AG20443 (cell line): ENCODE measurements around the gene CCDC85C.

Source experiments
- DNase-seq: peaks from one replicate; pipeline ENCODE4 v3.0.0; 2012; ENCODE audit warnings: low spot score, mixed read lengths

CCDC85C gene

GRCh38 chr14:99522934-99523703 is 80.9 kb downstream of the CCDC85C start:
- no peak for DNase-seq

- peak; percentile 83 for DNase-seq
Measured at GRCh38 chr14:99522457-99522891, 81.5 kb downstream of the CCDC85C start.

- DNase-seq: no peak
Measured at GRCh38 chr14:99522025-99522401, 82.0 kb downstream of the CCDC85C start.

- DNase-seq: no peak
Measured at GRCh38 chr14:99521176-99522024, 82.6 kb downstream of the CCDC85C start.

- DNase-seq: no peak
Measured at GRCh38 chr14:99520571-99521081, 83.4 kb downstream of the CCDC85C start.

- no peak for DNase-seq
Measured at GRCh38 chr14:99519931-99520421, 84.0 kb downstream of the CCDC85C start.

DNA sequence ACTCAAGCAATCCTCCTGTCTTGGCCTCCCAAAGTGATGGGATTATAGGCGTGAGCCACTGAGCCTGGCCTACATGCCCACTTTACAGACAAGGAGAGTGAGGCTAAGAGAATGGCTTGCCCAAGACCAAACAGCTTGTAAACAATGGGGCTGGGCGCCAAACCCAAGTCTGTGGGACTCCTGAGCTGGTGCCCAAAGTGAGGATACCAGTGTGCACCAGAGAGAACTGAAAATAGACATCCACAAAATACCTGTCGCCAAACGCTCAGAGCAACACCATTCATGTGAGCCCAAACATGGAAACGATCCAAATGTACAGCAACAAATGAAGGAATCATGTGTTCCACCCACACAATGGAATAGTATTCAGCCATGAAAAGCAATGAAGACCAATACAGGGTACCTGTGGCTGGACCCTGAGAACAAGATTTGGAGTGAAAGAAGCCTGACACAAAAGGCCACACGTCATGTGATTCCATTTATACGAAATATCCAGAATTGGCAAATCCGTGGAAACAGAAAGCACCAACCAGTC is 84.6 kb downstream of the CCDC85C start:
- DNase-seq: no peak

DNA sequence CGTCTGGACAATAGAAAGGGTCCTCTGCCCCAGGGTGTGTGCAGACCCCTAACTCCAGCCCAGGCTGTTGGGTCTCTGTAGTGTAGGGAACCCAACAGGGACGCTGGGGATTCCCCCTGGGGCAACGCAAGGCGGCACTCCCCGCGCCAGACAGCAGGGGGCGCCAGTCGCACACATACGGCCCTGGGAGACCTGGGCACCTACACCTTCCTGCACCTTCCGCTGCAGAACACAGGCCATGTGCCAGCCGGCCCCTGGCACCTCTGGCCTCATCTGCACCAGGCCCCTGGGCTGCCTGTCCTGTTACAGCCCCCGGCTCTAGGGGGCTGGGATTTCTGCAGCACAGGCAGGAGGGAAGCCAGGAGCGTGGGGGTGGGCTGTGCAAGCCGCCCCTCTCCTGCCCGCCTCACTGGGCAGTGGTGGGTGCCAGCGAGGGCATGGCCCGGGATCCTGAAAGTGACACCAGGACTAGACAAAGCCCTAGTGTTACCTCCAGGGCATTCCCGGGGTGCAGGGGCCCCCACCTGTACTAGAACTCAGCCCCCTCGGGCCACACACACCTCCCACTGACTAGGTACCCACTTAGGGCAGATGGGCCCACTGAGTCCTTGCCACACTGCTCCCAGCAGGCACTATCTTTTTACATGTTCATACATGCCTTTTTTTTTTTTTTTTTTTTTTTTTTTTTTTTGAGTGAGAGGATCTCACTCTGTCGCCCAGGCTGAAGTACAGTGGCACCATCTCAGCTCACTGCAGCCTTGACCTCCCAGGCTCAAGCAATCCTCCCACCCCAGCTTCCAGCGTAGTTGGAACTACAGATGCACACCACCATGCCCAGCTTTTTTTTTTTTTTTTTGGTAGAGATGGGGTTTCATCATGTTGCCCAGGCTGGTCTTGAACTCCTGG is 85.3 kb downstream of the CCDC85C start:
- peak; percentile 85 for DNase-seq

DNA sequence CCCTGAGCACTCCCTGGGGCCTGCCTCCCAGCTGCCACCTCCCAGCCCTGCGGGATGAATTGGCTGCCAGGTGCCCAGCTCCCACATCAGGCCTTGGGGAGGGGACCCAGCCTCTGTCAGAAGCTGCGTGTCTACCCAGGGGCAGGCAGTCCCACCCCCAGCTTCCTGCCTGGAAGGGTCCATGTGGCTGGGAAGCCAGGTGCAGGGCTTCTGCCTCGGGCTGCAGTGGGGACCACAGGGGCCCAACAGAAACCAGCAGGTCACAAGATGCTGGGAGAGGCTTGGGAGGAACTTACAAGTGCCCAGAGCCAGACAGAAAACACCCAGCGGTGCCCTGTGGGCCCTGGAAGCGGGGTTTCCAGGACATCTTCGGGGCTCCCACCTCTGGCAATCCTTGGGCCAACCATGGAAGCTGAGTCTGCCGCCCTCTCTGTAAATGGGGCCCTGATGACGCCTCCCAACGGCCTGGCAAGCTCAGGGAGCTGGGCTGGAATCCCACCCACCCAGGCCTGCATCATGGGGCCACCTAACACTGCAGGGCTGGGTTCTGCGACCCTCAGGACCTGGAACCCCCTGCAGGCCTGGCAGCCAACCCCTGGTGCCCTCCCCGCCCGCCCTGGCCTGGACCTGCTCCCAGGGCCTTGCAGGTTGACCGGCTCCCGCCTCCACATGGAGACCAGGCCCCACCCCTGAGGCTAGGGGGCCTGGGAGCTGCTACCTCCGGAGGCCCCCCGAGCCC is 86.2 kb downstream of the CCDC85C start:
- no peak for DNase-seq

DNA sequence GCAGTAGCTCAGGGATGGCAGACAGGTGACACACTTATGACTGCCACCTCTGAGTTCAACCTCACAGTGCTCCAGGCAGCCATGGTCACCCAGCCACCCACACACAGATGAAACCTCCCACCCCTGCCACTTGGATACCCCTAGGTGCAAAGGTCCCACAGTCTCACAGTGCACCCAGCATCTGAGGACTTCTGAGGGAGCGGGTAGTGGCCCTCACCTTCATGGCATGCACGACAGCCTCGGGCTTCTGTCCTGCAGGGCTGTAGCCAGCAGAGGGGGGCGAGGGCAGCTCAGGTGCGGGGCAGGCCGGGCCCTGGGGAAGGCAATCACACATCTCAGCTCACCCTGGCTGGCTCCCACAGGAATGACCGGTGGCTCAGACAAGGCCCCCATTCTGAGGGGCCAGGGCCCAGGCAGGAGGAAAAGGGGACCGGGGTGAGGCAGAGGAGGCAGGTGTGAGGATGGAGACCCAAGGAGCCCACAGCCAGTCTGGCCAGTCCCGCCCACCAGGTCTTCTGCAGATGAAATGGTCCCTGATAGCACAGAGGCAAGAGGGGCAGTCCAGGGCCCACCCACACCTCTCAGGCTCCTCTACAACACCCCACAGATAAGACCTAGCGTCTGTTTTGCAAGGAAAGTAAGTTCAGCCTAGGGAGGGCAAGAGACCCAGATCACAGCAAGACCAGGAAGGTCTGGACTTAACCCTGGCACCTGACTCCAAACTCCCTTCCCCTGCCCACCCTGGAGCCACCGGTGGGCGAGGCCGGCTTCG is 87.0 kb downstream of the CCDC85C start:
- no peak for DNase-seq

DNA sequence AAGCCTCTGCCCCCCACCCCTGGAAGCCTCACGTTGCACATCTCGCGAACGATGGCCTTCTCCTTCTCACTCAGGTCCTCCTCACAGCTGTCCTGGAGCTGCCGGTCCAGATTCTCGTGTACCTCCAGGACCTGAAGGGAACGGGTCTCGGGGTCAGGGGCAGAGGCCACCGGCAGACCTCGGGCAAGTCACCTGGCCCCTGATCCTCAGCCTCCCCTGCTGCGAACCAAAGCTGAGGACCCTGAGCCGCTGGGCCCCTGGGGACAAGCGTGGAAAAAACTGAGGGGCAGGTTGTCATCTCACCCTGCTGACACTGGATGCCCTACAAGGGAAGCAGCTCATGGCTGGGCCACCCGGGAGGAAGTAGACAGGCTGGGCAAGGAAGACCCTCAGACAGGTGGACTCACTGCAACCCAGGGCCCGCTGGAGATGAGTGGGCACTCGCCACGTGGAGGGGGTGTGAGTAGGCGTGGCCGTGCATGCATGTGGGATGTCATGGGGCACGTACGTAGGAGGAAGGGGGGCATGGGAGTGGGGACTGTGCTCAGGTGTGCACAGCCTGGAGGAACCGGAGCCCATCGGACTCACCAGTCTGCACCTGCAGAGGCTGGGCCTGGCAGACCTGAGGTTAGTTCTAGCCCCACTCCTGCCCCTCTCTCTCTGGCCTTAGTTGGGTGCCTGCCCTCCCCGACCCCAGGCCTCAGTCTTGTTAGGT is 87.7 kb downstream of the CCDC85C start:
- DNase-seq: no peak

DNA sequence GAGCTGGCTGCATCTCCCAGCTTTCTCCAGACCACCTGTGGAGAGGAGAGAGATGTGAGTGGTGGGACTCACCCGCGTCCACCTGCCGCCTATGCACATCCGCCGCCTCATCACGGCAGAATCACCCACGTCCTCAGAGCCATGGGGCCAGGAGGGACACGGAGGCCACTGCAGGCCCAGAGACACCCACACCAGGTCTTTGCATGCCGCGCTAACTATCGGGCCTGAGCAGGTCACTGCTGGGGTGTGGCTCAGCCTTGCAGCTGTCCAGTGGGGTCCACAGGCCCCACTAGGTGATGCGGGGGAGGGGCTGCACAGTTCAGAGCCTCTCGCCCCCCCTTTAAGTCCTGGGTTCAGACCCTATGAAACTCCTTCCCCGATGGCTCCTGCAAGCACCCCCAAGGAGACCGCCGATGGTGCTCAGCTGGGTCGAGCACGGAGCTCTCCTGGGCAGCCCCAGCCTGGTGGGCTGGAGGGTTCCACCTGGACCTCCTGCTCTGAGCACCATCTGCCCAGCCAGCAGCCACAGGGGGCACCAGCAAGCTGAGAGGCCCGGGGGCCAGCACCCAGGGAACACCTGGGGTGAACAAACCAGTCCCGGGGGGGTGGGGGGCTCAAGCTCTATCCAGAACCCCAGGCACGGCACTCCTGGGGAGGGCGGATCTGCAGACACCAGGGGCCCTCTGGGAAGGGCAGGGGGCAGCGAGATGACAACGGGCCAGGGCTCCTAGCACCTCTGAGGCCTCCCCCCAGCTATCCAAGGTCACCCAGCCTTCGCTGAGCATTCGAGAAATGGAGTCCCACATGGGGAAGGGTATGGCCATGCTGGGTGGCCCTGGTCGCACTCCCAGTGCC is 88.5 kb downstream of the CCDC85C start:
- no peak for DNase-seq

GRCh38 chr14:99514552-99515300 is 89.3 kb downstream of the CCDC85C start:
- no peak for DNase-seq

- DNase-seq: no peak
Measured at GRCh38 chr14:99513946-99514551, 90.0 kb downstream of the CCDC85C start.

GRCh38 chr14:99513183-99513694 is 90.8 kb downstream of the CCDC85C start:
- DNase-seq: no peak

DNA sequence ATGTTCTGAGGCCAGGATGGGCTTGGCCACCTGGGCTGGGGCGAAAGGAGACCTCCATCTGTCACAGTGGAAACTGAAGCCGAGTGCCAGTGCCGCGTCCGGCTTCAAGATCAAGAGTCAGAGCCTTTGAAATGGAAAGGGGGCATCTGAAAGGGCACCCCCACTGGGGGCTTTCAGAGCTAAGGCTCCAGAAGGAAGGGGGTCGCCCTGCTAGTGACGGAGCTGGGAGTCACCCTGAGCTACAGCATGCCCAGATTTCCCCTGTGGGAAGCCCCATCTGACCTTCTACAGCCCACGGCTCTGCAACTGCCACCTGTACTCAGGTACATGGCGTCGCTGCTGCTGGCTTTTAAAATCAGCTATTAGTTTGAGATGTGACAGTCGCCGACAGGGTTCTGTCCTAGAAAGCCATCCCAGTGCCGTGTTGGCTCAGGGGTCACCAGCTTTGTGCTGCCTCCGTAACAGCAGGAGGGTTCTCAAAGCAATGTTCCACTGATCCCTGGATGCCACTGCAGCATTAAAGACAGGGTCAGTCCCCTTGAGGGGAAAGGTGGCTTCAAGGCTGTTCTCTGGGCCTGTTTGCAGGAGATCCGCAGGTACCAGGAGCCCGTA is 91.3 kb downstream of the CCDC85C start:
- DNase-seq: no peak

DNA sequence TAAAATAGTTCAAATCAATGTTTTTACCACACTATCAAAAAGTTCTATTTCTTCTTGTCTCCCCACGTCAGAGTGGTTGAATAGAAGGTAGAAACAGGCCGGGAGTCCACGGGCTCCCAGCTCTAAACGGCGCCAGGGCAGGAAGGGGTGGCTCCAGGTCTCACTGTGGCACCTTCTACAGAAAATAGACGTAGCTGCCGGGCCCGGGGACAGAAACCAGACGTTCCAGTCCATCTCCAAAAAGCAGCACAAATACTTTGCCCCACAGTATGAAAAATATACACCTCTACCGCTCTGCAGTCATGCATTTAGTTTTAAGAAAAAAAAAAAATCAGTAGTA is 91.9 kb downstream of the CCDC85C start:
- no peak for DNase-seq
